Measurements from ENCODE around the gene MTHFSD.

MTHFSD gene

GRCh38 chr16:86512301-86512859, 42.7 kb downstream of the MTHFSD start:
- DNase-seq, result no peak

GRCh38 chr16:86511317-86512161, 43.5 kb downstream of the MTHFSD start:
- no peak for DNase-seq

- no peak for DNase-seq
Measured at GRCh38 chr16:86510465-86511261, 44.4 kb downstream of the MTHFSD start, which contains the start of gene FOXF1. FOXF1 (plus strand) TSS chr16:86510527; CDS start chr16:86510570, 43 bp downstream.

- DNase-seq, result no peak
Measured at GRCh38 chr16:86509759-86510464, 45.1 kb downstream of the MTHFSD start.

- no peak for DNase-seq
Measured at GRCh38 chr16:86508947-86509758, 45.9 kb downstream of the MTHFSD start.

GRCh38 chr16:86508028-86508946, 46.7 kb downstream of the MTHFSD start:
- DNase-seq, result no peak

GRCh38 chr16:86507173-86508027, 47.6 kb downstream of the MTHFSD start:
- DNase-seq, result no peak

- no peak for DNase-seq
Measured at GRCh38 chr16:86505899-86506864, 48.9 kb downstream of the MTHFSD start.

- DNase-seq, result no peak
Measured at GRCh38 chr16:86505185-86505898, 49.7 kb downstream of the MTHFSD start.

GRCh38 chr16:86504315-86505184, 50.5 kb downstream of the MTHFSD start:
- no peak for DNase-seq

- DNase-seq, result no peak
Measured at GRCh38 chr16:86503830-86504229, 51.2 kb downstream of the MTHFSD start.

GRCh38 chr16:86502856-86503748, 51.9 kb downstream of the MTHFSD start:
- no peak for DNase-seq

- no peak for DNase-seq
Measured at GRCh38 chr16:86501989-86502855, 52.8 kb downstream of the MTHFSD start.

- DNase-seq, result no peak
Measured at GRCh38 chr16:86500708-86501510, 54.1 kb downstream of the MTHFSD start.
